Measurements from ENCODE around the gene SERPINB7. TPM values are rescaled to one million over a fixed set of nuclear protein-coding genes. Genes with fewer than 3 reads are reported as not detected.

The SERPINB7 gene
- total RNA-seq, 2 experiments from 2014 or later: not detected

DNA sequence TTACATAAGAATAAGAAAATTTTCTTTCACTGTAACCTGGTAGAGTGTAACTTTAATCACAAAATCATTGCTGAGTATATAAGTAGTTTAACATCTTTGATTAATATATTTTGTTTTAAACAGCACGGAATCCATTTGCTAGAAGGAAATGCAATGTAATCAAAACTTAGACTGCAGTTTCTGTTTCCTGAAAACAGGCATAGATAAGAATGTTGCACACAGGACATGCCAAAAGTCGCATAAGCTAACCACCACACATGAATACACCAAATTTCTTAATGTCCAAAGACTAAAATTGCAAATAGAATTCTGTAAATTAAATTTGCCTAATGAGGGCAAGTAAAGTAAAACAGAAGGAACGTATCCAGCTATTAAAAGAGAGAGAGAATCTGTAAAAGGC is 61.2 kb downstream of the SERPINB7 start:
- Mint-ChIP-seq H3K4me3 (no peak overlapping the region), H3K4me1 (peaks cover under 1% of the 10 kb centered on the region), H3K9me3 (no peaks in the 10 kb centered on the region), H3K27me3 (peaks cover 23% of the 10 kb centered on the region), H3K36me3 (ENCODE audit: low read depth) (no peaks in the 10 kb centered on the region), H3K27ac (no peak overlapping the region)
- POLR2A ChIA-PET: no interaction called here
- CTCF ChIA-PET: no interaction called here
- no peak for DNase-seq

DNA sequence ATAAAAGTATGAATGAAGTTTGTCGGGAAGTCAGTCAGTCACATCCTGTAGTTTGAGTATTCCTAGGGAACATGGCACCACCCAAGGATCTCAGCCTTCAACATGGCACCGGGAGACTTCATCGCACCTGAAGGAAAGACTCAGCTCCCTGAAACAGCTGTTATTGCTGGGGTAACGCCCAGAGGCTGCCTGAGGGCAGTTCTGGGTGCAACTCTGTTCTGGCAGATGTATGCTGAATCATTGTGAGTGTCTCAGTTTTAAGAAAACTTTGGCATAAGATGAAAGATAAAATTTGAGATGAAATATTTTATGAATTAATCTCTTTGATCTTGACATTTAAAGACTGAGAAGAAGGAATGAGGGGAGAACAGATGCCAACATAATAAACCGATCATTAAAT is 62.4 kb downstream of the SERPINB7 start:
- Mint-ChIP-seq H3K4me1 (no peaks in the 10 kb centered on the region), H3K36me3 (ENCODE audit: low read depth) (no peaks in the 10 kb centered on the region), H3K27ac (no peak overlapping the region), H3K27me3 (peaks cover 21% of the 10 kb centered on the region), H3K4me3 (no peak overlapping the region), H3K9me3 (no peaks in the 10 kb centered on the region)
- no peak for DNase-seq
- CTCF ChIA-PET: no interaction called here
- POLR2A ChIA-PET: no interaction called here

DNA sequence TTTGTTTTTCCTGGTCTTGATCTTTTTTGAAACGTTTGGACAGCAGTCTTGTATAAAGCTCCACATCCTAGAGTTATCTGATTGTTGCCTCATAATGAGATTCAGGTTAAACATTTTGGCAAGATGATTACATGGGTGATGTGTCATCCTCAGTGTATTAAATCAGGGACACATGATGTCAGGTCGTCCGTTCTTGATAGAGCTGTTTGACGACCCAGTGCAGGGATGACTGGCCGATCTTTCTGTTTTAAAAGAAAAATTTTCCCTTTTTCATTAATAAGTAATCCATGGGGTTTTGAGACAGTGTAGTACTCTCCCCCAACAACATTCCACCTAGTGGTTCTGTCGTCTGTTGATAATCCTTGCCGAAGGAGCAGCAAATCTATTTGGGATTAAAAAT is 67.8 kb downstream of the SERPINB7 start:
- ChIA-PET POLR2A (no interaction called here), CTCF (no interaction called here)
- Mint-ChIP-seq H3K27me3 (peaks cover 21% of the 10 kb centered on the region), H3K9me3 (no peaks in the 10 kb centered on the region), H3K36me3 (ENCODE audit: low read depth) (no peaks in the 10 kb centered on the region), H3K27ac (no peak overlapping the region), H3K4me3 (no peak overlapping the region), H3K4me1 (no peaks in the 10 kb centered on the region)
- DNase-seq: no peak

DNA sequence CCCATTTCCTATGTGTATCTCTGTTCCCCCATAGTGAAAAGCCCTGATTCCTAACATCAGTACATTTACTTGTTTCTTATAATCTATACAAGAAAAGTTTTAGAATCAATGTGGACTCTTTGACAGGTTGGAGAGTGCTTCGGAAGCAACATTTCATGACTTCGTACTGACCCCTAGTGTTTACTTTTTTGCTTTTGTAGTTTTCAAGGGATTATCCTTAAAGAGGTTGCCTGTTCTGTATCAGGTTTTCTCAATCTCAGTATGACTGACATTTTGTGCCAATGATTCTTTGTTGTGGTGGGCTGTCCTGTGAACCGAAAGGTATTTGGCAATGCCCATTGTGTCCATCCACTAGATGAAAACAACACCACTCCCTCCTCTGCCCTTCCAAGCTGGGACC is 69.0 kb downstream of the SERPINB7 start:
- Mint-ChIP-seq H3K4me3 (no peak overlapping the region), H3K4me1 (no peaks in the 10 kb centered on the region), H3K27me3 (peaks cover 26% of the 10 kb centered on the region), H3K36me3 (ENCODE audit: low read depth) (no peaks in the 10 kb centered on the region), H3K27ac (no peak overlapping the region), H3K9me3 (no peaks in the 10 kb centered on the region)
- POLR2A ChIA-PET: interaction anchor here (0.6 kb wide), 1 partner anchor 17 kb away, joined by 3 read pairs; no protein-coding TSS in a partner anchor
- DNase-seq: no peak
- CTCF ChIA-PET: no interaction called here

DNA sequence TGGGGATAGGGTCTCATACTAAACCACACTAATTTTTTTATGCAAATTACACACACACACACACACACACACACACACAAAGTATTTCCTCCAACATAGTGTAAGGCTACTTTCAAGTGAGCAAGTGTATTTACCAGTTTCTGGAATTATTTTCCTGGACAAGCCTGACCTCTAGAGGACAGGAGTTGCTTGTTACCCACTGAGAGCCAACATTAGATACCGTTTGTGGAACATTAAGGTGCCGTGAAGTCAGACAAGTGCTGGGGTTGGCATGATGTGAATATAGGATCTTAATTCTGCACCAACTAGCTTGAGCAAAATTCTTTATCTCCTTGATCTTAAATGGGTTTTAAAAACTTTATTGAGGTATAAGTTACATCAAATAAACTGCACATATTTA is 72.9 kb downstream of the SERPINB7 start:
- no peaks in the 10 kb centered on the region for H3K36me3 Mint-ChIP-seq (ENCODE audit: low read depth)
- no peak for DNase-seq
- ChIA-PET CTCF (no interaction called here), POLR2A (no interaction called here)
- no peaks in the 10 kb centered on the region for H3K4me1 Mint-ChIP-seq
- H3K4me3 Mint-ChIP-seq: no peak overlapping the region
- no peak overlapping the region for H3K27ac Mint-ChIP-seq
- no peaks in the 10 kb centered on the region for H3K9me3 Mint-ChIP-seq
- peaks cover 21% of the 10 kb centered on the region for H3K27me3 Mint-ChIP-seq

DNA sequence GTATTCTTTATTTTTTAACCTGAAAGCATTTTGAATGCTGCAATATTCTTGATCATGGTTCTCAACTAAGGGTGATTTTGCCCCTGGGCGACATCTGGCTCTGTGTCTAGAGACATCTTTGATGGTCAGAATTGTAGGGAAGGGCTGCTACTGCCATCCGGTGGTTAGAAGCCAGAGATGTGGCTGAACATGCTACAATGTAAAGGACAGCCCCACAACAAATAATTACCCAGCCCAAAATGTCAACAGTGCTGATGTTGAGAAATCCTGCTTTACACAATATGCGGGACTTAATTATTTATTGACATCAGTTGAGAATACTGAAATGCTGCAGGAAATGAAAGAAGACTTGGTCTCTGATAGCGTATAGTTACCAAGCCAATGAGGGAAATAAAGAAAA is 74.8 kb downstream of the SERPINB7 start:
- Mint-ChIP-seq H3K36me3 (ENCODE audit: low read depth) (no peaks in the 10 kb centered on the region), H3K9me3 (no peaks in the 10 kb centered on the region), H3K27ac (no peak overlapping the region), H3K4me3 (no peak overlapping the region), H3K4me1 (no peaks in the 10 kb centered on the region), H3K27me3 (peaks cover 22% of the 10 kb centered on the region)
- POLR2A ChIA-PET: no interaction called here
- DNase-seq: no peak
- CTCF ChIA-PET: no interaction called here

DNA sequence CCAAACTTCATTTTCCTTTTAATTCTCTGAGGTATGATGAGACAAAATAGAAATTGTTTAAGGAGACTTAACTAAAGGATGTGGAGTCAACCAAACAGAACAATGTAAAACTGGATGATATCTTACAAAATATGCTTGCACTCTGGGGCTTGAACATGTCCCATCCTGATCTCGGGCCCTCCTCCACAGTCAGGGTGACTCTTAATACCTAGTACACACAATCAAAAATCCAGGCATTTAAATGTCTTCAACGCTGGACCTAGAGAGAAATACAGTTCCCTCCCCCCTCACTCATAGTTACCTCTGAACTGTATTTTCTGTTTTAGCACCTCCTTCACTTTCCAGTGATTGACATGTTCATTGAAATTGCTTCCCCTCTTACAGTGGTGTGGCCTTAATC is 75.4 kb downstream of the SERPINB7 start:
- Mint-ChIP-seq H3K27ac (no peak overlapping the region), H3K4me1 (no peaks in the 10 kb centered on the region), H3K4me3 (no peak overlapping the region), H3K9me3 (no peaks in the 10 kb centered on the region), H3K36me3 (ENCODE audit: low read depth) (no peaks in the 10 kb centered on the region), H3K27me3 (peaks cover 19% of the 10 kb centered on the region)
- DNase-seq: no peak
- ChIA-PET POLR2A (no interaction called here), CTCF (no interaction called here)

Other genes with a start within 250 kb of the SERPINB7 start
- gene SERPINB12, start 233.0 kb upstream of the SERPINB7 start, total RNA-seq: not detected
- gene SERPINB13, start 188.1 kb upstream of the SERPINB7 start, total RNA-seq: not detected
- gene SERPINB4, start 131.2 kb upstream of the SERPINB7 start, total RNA-seq: not detected
- not detected for gene SERPINB3, start 113.5 kb upstream of the SERPINB7 start, total RNA-seq
- not detected for gene SERPINB11, start 72.5 kb upstream of the SERPINB7 start, total RNA-seq
- gene SERPINB2, start 112.3 kb downstream of the SERPINB7 start, total RNA-seq: not detected
- gene SERPINB10, start 132.5 kb downstream of the SERPINB7 start, total RNA-seq: not detected
- 1 to 10 TPM in 1 of 2 experiments, under 1 TPM in 1; 0.94 to 1.0 TPM for gene HMSD, start 173.9 kb downstream of the SERPINB7 start, total RNA-seq
- 1 to 10 TPM; 5.3 to 6.1 TPM for gene SERPINB8, start 194.7 kb downstream of the SERPINB7 start, total RNA-seq

Measured in activated CD4-positive, alpha-beta T cell treated with anti-CD3 and anti-CD28 coated beads, Interleukin-2, amount 10 ng/mL, durations not matched to agents 7 days and 5 days (primary cell).